ENCODE measurements around the gene CDH4.

CDH4 gene

DNA sequence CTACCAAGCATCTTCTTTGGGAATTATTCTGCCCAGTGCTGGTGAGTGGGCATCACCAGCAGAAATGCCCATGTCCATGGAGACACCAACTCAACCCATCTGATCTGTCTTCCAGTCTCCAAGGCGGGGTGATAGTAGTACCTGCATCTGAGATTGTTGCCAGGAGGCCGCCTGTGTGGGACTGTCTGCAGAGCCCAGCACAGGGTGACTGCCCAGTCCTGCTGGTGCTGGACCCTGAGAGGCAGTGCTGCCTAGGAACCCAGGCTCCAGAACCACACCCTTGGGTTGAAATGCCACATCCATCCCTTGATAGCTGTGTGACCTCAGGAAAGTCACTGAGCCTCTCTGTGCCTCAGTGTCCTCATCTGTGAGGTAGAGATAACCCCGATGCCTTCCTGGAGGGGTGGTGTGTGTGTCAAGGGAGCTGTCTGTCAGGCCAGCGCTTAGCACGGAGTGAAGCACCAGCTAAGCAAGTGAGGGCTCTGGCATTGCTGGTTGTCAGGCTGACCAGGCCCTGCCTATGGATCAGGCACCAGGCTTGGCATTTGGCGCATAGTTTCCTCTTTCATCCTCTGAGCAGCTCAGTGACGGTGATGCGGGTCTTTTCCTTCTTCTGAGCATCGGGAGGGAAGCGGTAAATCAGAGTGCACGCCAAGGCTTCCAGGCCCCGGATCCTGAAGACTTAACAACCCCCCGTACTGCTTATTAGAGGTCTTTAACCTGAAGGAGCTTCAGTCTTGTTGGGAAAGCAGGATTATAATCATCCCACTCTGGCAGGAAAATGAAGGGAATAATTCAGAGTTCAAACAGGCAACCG is 268.2 kb downstream of the CDH4 start:
- DNase-seq (ENCODE audit: insufficient read length, low spot score) = no peak
- TF ChIP-seq POLR2A (IDR thresholded peaks at IDR 0.05; ENCODE audit: low read depth, low read length) = no peak
- FAIRE-seq = no peak

- no peak for FAIRE-seq
Observed at GRCh38 chr20:61520893-61521460, 268.9 kb downstream of the CDH4 start.

DNA sequence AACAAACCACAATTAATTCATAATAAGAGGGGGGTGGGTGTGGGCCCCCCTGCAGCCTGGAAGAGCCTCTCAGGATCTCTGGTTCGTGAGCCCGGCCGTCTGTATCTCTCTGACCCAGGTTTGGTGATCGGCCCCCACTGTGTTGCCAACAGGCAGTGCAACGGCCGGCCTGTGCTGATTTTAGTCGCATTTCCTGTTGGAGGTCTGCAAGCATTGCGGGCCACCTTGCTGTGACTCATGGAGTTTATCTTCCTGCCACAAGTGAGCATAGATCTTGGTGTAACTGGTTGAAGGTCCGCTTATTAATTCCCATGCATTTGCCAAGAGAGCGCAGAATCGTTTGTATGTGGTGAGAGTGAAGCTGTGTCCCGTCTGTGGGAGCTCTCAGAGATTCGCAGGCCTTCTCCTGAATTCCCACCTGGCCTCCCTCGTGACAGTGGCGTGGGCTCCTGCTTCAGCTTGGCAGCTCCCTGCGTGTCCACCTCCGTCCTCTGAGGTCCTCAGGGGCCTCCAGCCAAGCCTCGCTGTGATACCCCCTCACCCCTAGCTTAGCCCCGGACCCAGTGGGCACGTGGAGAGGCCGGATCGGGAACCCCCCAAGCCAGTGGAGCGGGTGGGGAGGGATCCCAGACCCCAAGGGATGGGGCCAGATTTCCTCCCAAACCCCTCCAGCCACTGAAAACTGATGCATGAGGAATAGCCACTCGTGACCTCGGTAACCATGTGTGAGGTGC is 269.8 kb downstream of the CDH4 start:
- TF ChIP-seq POLR2A (IDR thresholded peaks at IDR 0.05; ENCODE audit: low read depth, low read length) = no peak
- no peak for FAIRE-seq
- DNase-seq (ENCODE audit: insufficient read length, low spot score) = peak; percentile 26

More at GRCh38 chr20:61520893-61521460, 268.9 kb downstream of the CDH4 start:
- TF ChIP-seq POLR2A (IDR thresholded peaks at IDR 0.05; ENCODE audit: low read depth, low read length) = no peak
- peak; percentile 61 for DNase-seq (ENCODE audit: insufficient read length, low spot score)

DNA sequence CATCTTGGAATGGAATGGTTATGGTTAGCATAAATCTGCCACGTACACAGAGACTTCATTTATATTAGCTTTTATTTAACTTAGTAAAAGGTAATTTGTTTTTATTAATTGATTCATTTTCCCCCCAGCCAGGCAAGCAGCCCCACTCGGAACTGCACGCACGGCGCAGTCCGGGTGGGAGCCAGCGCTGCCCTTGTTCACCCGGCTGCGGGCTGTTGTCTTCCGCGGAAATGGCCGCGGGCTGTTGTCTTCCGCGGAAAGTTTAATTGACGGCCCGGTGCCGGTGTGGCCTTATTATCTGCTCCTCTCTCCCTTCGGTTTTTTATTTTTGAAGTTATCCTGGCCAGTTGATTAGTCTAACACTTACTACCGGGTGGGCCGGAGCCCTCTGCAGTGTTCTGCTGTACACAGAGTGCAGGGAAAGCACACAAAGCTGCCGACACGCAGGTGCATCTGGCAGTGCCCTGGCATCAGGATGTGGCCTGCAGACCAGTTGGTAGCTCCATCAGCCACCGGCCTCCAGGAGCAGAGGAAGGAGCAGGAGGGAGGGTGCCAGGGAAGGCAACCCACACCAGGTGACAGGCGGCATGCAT is 270.5 kb downstream of the CDH4 start:
- TF ChIP-seq POLR2A (IDR thresholded peaks at IDR 0.05; ENCODE audit: low read depth, low read length) = no peak
- FAIRE-seq (no peak), DNase-seq (ENCODE audit: insufficient read length, low spot score) (no peak)

DNA sequence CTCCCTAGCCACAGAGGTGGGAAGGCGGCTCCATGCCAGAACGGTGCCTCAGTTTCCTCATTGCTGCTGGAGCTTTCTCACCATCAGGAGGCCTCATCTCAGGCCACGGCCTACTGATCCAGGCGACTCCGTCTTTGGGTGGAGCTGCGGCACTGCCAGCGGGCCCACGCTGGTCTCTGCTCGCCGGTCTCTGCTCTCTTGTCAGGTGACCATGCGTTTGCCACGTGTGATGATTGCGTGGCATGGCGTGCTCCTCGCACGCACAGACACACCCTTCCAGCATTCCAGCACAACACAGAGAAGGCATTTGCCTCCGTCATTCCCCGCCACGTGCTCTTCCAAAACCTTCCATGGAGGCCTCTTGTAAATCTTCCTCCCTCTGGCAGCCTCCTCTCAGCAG is 271.1 kb downstream of the CDH4 start:
- DNase-seq (ENCODE audit: insufficient read length, low spot score) = no peak
- FAIRE-seq = no peak
- no peak for TF ChIP-seq POLR2A (IDR thresholded peaks at IDR 0.05; ENCODE audit: low read depth, low read length)

DNA sequence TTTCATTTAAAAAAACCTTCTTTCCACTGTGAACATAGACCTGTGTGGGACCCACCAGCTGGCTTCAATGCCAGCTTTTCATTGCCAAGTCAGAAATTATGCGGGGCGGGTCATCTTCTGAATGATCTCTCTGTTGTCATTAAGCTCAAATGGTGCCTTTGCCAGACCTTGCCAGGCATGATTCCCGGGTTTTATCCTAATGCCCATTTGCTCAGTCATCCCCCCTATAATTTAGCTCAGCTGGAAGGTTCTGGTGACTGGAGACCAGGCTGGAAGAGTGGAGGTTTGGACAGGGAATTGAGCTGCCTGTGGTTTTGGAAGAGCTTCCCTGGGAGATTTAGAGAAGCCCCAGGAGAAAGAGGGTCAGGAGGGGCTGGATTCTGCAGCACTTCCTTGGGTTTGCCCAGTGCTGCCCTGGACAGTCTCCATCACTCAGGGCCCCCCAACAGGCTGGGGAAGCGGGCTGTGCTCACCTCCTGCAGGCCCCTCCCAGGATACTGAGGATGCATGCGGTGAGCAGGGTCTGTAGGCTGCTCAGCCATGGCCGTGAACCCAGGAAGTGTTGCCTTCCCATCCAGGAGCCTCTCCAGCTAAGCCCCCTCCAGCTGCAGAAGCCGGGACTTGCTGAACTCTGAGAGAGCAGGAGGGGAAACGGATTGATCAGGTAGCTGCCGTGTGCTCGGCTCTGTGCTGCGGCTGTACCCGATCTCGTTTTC is 273.0 kb downstream of the CDH4 start:
- FAIRE-seq (no peak), DNase-seq (ENCODE audit: insufficient read length, low spot score) (no peak)
- no peak for TF ChIP-seq POLR2A (IDR thresholded peaks at IDR 0.05; ENCODE audit: low read depth, low read length)

- no peak for TF ChIP-seq POLR2A (IDR thresholded peaks at IDR 0.05; ENCODE audit: low read depth, low read length)
- DNase-seq (ENCODE audit: insufficient read length, low spot score) (no peak), FAIRE-seq (no peak)
Observed at GRCh38 chr20:61525781-61526431, 273.8 kb downstream of the CDH4 start.

- DNase-seq (ENCODE audit: insufficient read length, low spot score) = no peak
- no peak for FAIRE-seq
- TF ChIP-seq POLR2A (IDR thresholded peaks at IDR 0.05; ENCODE audit: low read depth, low read length) = no peak
Observed at GRCh38 chr20:61526907-61527306, 274.8 kb downstream of the CDH4 start.

DNA sequence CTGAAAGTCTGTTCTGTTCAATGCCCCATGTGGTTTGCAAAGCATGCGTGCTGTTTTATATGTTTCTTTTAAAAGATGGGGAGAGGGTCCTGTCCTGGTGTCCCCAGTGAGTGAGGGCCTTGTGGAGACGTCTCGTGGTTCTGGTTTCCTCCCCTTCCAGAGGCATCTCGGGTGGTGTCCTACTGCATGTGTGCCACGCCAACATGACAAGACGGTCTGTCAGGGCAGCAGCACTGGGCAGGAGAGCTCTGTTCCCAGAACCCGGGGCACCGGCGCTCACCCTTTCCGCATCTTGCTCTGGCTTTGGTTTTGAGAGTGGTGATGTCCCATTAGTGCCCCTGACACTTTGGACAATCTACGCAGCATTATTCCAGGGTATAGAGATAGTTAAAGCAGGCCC is 275.6 kb downstream of the CDH4 start:
- TF ChIP-seq POLR2A (IDR thresholded peaks at IDR 0.05; ENCODE audit: low read depth, low read length) = no peak
- DNase-seq (ENCODE audit: insufficient read length, low spot score) (no peak), FAIRE-seq (no peak)

DNA sequence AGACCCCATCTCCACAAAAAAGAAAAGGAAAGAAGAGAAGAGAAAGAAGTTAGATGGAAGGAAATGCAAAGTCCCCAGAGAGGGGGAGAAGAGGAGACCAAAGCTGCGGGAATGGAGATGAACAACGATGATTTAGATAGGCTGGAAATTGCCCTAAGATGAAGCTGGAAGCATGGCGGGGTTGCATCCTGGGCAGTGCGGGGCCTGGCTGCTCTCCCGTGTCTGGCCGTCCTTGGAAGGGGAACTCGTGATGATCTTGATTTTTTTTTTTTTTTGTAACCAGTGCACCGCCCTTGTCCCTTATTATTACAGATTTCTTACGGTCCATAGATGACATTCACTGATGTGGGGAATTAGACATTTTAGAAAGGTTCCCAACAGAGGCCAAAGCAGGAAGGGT is 276.5 kb downstream of the CDH4 start:
- no peak for TF ChIP-seq POLR2A (IDR thresholded peaks at IDR 0.05; ENCODE audit: low read depth, low read length)
- DNase-seq (ENCODE audit: insufficient read length, low spot score) (no peak), FAIRE-seq (no peak)

GRCh38 chr20:61529354-61529753 is 277.3 kb downstream of the CDH4 start:
- FAIRE-seq = no peak
- no peak for TF ChIP-seq POLR2A (IDR thresholded peaks at IDR 0.05; ENCODE audit: low read depth, low read length)

GRCh38 chr20:61531553-61532345 is 279.7 kb downstream of the CDH4 start:
- TF ChIP-seq POLR2A (IDR thresholded peaks at IDR 0.05; ENCODE audit: low read depth, low read length) = no peak
- peak; percentile 83 for DNase-seq (ENCODE audit: insufficient read length, low spot score)
- peak; percentile 6 for FAIRE-seq

More at GRCh38 chr20:61529354-61529753, 277.3 kb downstream of the CDH4 start:
- DNase-seq (ENCODE audit: insufficient read length, low spot score) = no peak

Measured in H54 (cell line).